H1 (cell line): ENCODE data around the gene TRIM28. TPM values are rescaled to one million over a fixed set of nuclear protein-coding genes. Genes with fewer than 3 reads are reported as not detected.
A peak's percentile ranks its signal among the peaks of the same experiment; 100 is the strongest.

Experiments
- microRNA-seq, 2 experiments: library from miRNA; unstranded; fragments of <30 nt; microRNA quantifications; one replicate each; pipeline versions ENCODE4 to v1.2.0, GENCODE V29; 2016 to 2020; ENCODE audit warnings: borderline microRNAs expressed in 2 of 2, borderline number of aligned reads in 2 of 2, borderline replicate concordance in 1 of 2
- polyA plus RNA-seq, 7 experiments: library from polyadenylated mRNA; depleted of rRNA in 3 of 7; stranded (reverse) in 5 of 7; unstranded in 2 of 7; fragments of >200 nt in 5 of 7; fragments of 200-250 nt in 2 of 7; gene quantifications; 1 replicate in 5 of 7; 2 replicates in 1 of 7; 4 replicates in 1 of 7; pipeline versions ENCODE4 v1.2.1 to v1.2.3, GENCODE V29; 2011 to 2013; ENCODE audit warnings: missing spikeins in 2 of 7, mixed read lengths in 2 of 7
- small RNA-seq: library from polyadenylated mRNA; stranded (forward); fragments of <200 nt; extraction: miRNeasy Mini kit (QIAGEN cat#:217004); gene quantifications from one replicate; pipeline ENCODE3, GENCODE V24; 2013; ENCODE audit not compliant: insufficient read depth
- total RNA-seq: library from RNA; stranded (reverse); fragmentation: NEBNext Ultra II Directional; extraction: Animal tissue kit (Norgen Biotek cat#: 25700); gene quantifications from 2 replicates; pipeline ENCODE4 v1.2.1, GENCODE V29; 2021

The TRIM28 gene
- total and polyA plus RNA-seq, 2 of the 8 experiments (the other 6 are each of a cell fraction or from before 2014, with no cell fraction given), result 1,433 to 1,442 TPM

Small RNAs within 50 kb of the gene (microRNA-seq; reads per million reads assigned to microRNA genes)
- 0.41 to 1.4 reads per million in 2 experiments for gene MIR6807

Small RNAs within 50 kb of the gene (small RNA-seq; reads per million reads assigned to genes)
- gene MIR6807 (3.6 reads per million, percentile 47 among the genes with 10 or more reads in this experiment), gene RN7SL525P (not detected)

Other genes starting within 250 kb of the TRIM28 start
- 30.6 and 31.5 TPM in 2 replicates for gene ERVK3-1, start 238.7 kb upstream of the TRIM28 start, total RNA-seq
- gene ERVK3-1, start 238.7 kb upstream of the TRIM28 start, polyA plus RNA-seq (2011; rRNA removed), result 28.1 and 29.9 TPM in 2 replicates
- 3.1 and 3.2 TPM in 2 replicates for gene ZSCAN22, start 217.1 kb upstream of the TRIM28 start, total RNA-seq
- 2.6 and 3.3 TPM in 2 replicates for gene ZSCAN22, start 217.1 kb upstream of the TRIM28 start, polyA plus RNA-seq (2011; rRNA removed)
- gene A1BG, start 190.6 kb upstream of the TRIM28 start, total RNA-seq, result 19.9 and 20.8 TPM in 2 replicates
- 69.6 and 108 TPM in 2 replicates for gene A1BG, start 190.6 kb upstream of the TRIM28 start, polyA plus RNA-seq (2011; rRNA removed)
- 0.93 and 1.0 TPM in 2 replicates for gene ZNF497, start 181.3 kb upstream of the TRIM28 start, total RNA-seq
- 1.4 and 2.0 TPM in 2 replicates for gene ZNF497, start 181.3 kb upstream of the TRIM28 start, polyA plus RNA-seq (2011; rRNA removed)
- gene ZNF837, start 163.0 kb upstream of the TRIM28 start, total RNA-seq, result 1.9 and 2.7 TPM in 2 replicates
- 3.3 and 6.6 TPM in 2 replicates for gene ZNF837, start 163.0 kb upstream of the TRIM28 start, polyA plus RNA-seq (2011; rRNA removed)
- 1,554 and 1,557 TPM in 2 replicates for gene RPS5, start 156.8 kb upstream of the TRIM28 start, total RNA-seq
- gene RPS5, start 156.8 kb upstream of the TRIM28 start, polyA plus RNA-seq (2011; rRNA removed), result 5,731 and 5,910 TPM in 2 replicates
- 1.0 and 1.2 TPM in 2 replicates for gene RNF225, start 148.4 kb upstream of the TRIM28 start, total RNA-seq
- gene RNF225, start 148.4 kb upstream of the TRIM28 start, polyA plus RNA-seq (2011; rRNA removed), result 0.17 TPM in 2 replicates
- 4.5 and 5.2 TPM in 2 replicates for gene ZNF584, start 135.4 kb upstream of the TRIM28 start, total RNA-seq
- 2.5 and 2.7 TPM in 2 replicates for gene ZNF584, start 135.4 kb upstream of the TRIM28 start, polyA plus RNA-seq (2011; rRNA removed)
- 1.5 and 1.9 TPM in 2 replicates for gene ZNF132, start 103.9 kb upstream of the TRIM28 start, total RNA-seq
- 0.86 and 0.89 TPM in 2 replicates for gene ZNF132, start 103.9 kb upstream of the TRIM28 start, polyA plus RNA-seq (2011; rRNA removed)
- gene ZNF324B, start 92.4 kb upstream of the TRIM28 start, total RNA-seq, result 5.3 and 6.0 TPM in 2 replicates
- 2.9 and 3.5 TPM in 2 replicates for gene ZNF324B, start 92.4 kb upstream of the TRIM28 start, polyA plus RNA-seq (2011; rRNA removed)
- gene ZNF324, start 77.0 kb upstream of the TRIM28 start, total RNA-seq, result 5.8 and 6.4 TPM in 2 replicates
- 5.1 and 6.7 TPM in 2 replicates for gene ZNF324, start 77.0 kb upstream of the TRIM28 start, polyA plus RNA-seq (2011; rRNA removed)
- 4.1 and 4.3 TPM in 2 replicates for gene ZNF446, start 67.7 kb upstream of the TRIM28 start, total RNA-seq
- gene ZNF446, start 67.7 kb upstream of the TRIM28 start, polyA plus RNA-seq (2011; rRNA removed), result 5.5 and 8.2 TPM in 2 replicates
- 20.7 and 25.1 TPM in 2 replicates for gene SLC27A5, start 32.1 kb upstream of the TRIM28 start, total RNA-seq
- 80.5 and 95.9 TPM in 2 replicates for gene SLC27A5, start 32.1 kb upstream of the TRIM28 start, polyA plus RNA-seq (2011; rRNA removed)
- gene ZBTB45, start 24.3 kb upstream of the TRIM28 start, total RNA-seq, result 16.9 and 17.3 TPM in 2 replicates
- gene ZBTB45, start 24.3 kb upstream of the TRIM28 start, polyA plus RNA-seq (2011; rRNA removed), result 17.2 and 31.4 TPM in 2 replicates
- 70.0 and 75.8 TPM in 2 replicates for gene CHMP2A, start 11.0 kb downstream of the TRIM28 start, total RNA-seq
- 115 and 132 TPM in 2 replicates for gene CHMP2A, start 11.0 kb downstream of the TRIM28 start, polyA plus RNA-seq (2011; rRNA removed)
- 114 and 119 TPM in 2 replicates for gene UBE2M, start 14.5 kb downstream of the TRIM28 start, total RNA-seq
- 91.8 and 93.8 TPM in 2 replicates for gene UBE2M, start 14.5 kb downstream of the TRIM28 start, polyA plus RNA-seq (2011; rRNA removed)
- gene MZF1, start 29.3 kb downstream of the TRIM28 start, total RNA-seq, result 15.2 and 15.5 TPM in 2 replicates
- gene MZF1, start 29.3 kb downstream of the TRIM28 start, polyA plus RNA-seq (2011; rRNA removed), result 25.0 and 38.0 TPM in 2 replicates